DMS53 treated with DMSO at 0.1 percent for 48 hours (cell line): ENCODE data around the gene STPG3.

ENCODE experiments used
- DNase-seq: peaks from one replicate; lab custom pipeline; 2025; ENCODE audit not compliant: unreplicated experiment; lab: John Stamatoyannopoulos, UW

The STPG3 gene

GRCh38 chr9:137278061-137278701 is 27.1 kb downstream of the STPG3 start:
- no peak for DNase-seq

GRCh38 chr9:137278721-137279711 is 27.9 kb downstream of the STPG3 start:
- no peak for DNase-seq

GRCh38 chr9:137279741-137280473 is 28.8 kb downstream of the STPG3 start:
- DNase-seq: no peak

- DNase-seq: no peak
These were observed 29.6 kb downstream of the STPG3 start for GRCh38 chr9:137280474-137281344.

- DNase-seq: no peak
These were observed 30.4 kb downstream of the STPG3 start for GRCh38 chr9:137281345-137282116.

- DNase-seq: peak; percentile 66
These were observed 35.9 kb downstream of the STPG3 start for GRCh38 chr9:137286975-137287383.

GRCh38 chr9:137293094-137293481 is 42.0 kb downstream of the STPG3 start:
- DNase-seq: no peak

GRCh38 chr9:137293482-137294090 is 42.5 kb downstream of the STPG3 start:
- DNase-seq: no peak

GRCh38 chr9:137294091-137294680 is 43.1 kb downstream of the STPG3 start:
- peak; percentile 35 for DNase-seq

GRCh38 chr9:137294681-137295237 is 43.7 kb downstream of the STPG3 start:
- peak; percentile 49 for DNase-seq

- peak; percentile 11 for DNase-seq
These were observed 44.2 kb downstream of the STPG3 start for GRCh38 chr9:137295238-137295811.

GRCh38 chr9:137295849-137296669 is 45.0 kb downstream of the STPG3 start:
- no peak for DNase-seq

- no peak for DNase-seq
These were observed 45.9 kb downstream of the STPG3 start for GRCh38 chr9:137296670-137297664.

- no peak for DNase-seq
These were observed 46.9 kb downstream of the STPG3 start for GRCh38 chr9:137297966-137298365.

GRCh38 chr9:137298401-137299202 is 47.5 kb downstream of the STPG3 start:
- DNase-seq: no peak
